Measurements from ENCODE around the gene NDUFV1. TPM values are rescaled to one million over a fixed set of nuclear protein-coding genes. Genes with fewer than 3 reads are reported as not detected.
A peak's percentile ranks its signal among the peaks of the same experiment; 100 is the strongest.

Gene NDUFV1
- total and polyA plus RNA-seq, 2 of the 4 experiments (the other 2 are of a cell fraction) = 120 to 133 TPM

DNA sequence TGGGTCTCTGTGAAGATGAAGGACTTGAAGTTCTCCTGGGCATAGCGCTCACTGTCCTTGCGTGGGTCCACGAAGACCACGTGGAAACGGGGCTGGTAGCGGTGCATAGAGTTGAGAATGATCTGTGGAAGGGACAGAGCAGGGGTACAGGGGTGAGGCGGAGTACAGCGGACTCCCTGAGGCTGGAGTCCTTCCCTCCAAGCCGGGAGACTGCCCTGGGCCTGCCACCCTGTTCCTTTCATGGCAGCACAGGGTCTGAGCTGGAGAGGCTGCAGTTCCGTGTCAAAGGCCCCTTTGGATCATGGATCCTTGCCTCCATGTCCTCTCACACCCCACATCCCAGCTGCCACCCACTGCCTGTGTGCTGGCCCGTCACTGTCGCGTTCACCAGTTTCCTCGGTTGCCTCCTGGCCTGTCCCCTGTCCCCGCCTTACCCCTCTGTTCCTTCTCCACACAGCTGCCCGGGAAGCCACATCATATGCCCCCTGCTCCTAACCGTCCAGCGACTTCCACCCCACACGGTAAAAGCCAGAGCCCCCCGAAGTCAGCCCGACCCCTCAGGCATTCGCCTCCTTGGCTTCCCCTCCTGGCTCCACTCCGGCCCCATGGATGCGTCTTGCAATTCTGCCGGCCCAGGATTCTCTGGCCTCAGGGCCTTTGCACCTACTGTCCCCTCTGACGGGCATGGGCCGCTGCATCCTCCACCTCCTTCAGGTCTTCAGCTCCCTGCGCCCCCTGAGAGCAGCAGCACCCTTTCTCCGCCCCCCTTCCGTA lies 26.4 kb downstream of the NDUFV1 start:
- Histone ChIP-seq H4K20me1 (ENCODE audit: insufficient read depth, low read length) (no peaks in the 10 kb centered on the region), H3K79me1 (ENCODE audit: low read depth in 1 of 2, low read length in 2 of 2) (no peaks in the 10 kb centered on the region), H2AFZ (replicated peaks; ENCODE audit: low read length, poor library complexity) (peak overlapping the region; percentile 43), H3K23ac (ENCODE audit: low read depth, low read length) (no peak overlapping the region), H2BK15ac (ENCODE audit: low read depth, low read length) (no peak overlapping the region), H3K27me3 (ENCODE audit: control insufficient read depth, insufficient read depth, low read length) (peaks cover 5% of the 10 kb centered on the region; the same call in 1 of the 2 replicates), H4K91ac (ENCODE audit: insufficient read depth, low read depth, low read length) (no peak overlapping the region), H2AK5ac (ENCODE audit: low read depth, low read length) (no peak overlapping the region), H3K9ac (ENCODE audit: low read depth, low read length) (no peak overlapping the region), H3K4ac (ENCODE audit: low read depth, low read length) (no peak overlapping the region), H3K4me1 (ENCODE audit: control insufficient read depth, insufficient read depth, low read length) (0 out of 2 replicates have a peak, but pooled peaks cover 3% of the 10 kb centered on the region), H2BK120ac (ENCODE audit: low read depth, low read length) (no peak overlapping the region), H3K56ac (ENCODE audit: extremely low read depth, insufficient read depth, low read length) (no peak overlapping the region), H3K4me3 (ENCODE audit: insufficient read depth, low read depth, low read length) (no peak overlapping the region), H3K36me3 (ENCODE audit: control insufficient read depth, insufficient read depth, low read length) (no peaks in the 10 kb centered on the region), H3K27ac (ENCODE audit: insufficient read depth, low read length) (no peak overlapping the region), H4K5ac (ENCODE audit: low read depth, low read length) (no peak overlapping the region), H2BK5ac (ENCODE audit: low read depth, low read length, poor library complexity, severe bottlenecking) (no peak overlapping the region), H2BK20ac (ENCODE audit: low read depth, low read length) (no peak overlapping the region), H3K18ac (ENCODE audit: low read depth, low read length) (no peak overlapping the region), H3K4me2 (ENCODE audit: low read depth, low read length) (no peak overlapping the region), H3K9me1 (ENCODE audit: insufficient read depth, low read length) (peaks cover 4% of the 10 kb centered on the region; the same call in 1 of the 2 replicates), H3K14ac (replicated peaks; ENCODE audit: low read depth, low read length) (no peak overlapping the region), H4K8ac (ENCODE audit: low read depth in 2 of 2, low read length in 2 of 2) (no peak overlapping the region), H2AK9ac (replicated peaks; ENCODE audit: low read depth, low read length, poor library complexity) (no peak overlapping the region), H3K9me3 (ENCODE audit: control insufficient read depth, insufficient read depth, low read length) (no peaks in the 10 kb centered on the region)
- POLR2A ChIA-PET (ENCODE audit: unreplicated experiment) = no interaction called here
- intact Hi-C loops (cut with micrococcal nuclease) (no loop called here), dilution Hi-C loops (cut with HindIII; ENCODE audit: low sequenced_read_pairs, unreplicated experiment) (no loop called here), in situ Hi-C loops (cut with MboI; ENCODE audit: low sequenced_read_pairs) (no loop called here)
- BruUV-seq (replicated peaks) = no TSS peak
- no peak for DNase-seq
- WGBS, 2 experiments (ENCODE audit: extremely low coverage in 2 of 2, insufficient read length in 1 of 2) = 83% methylated on average over 19 of the region's 30 CpGs; no CpG with 5 or more reads in 1 of the 2 experiments
- no peak for ATAC-seq (ENCODE audit: low read depth)
- TF ChIP-seq SMC3 (IDR thresholded peaks at IDR 0.05; ENCODE audit: low read depth, low read length) (no peak), MXI1 (IDR thresholded peaks at IDR 0.05; ENCODE audit: borderline replicate concordance, low read depth, low read length) (no peak), POLR2A (IDR thresholded peaks at IDR 0.05; ENCODE audit: low read depth, low read length) (no peak), MAZ (IDR thresholded peaks at IDR 0.05; ENCODE audit: borderline replicate concordance, low read depth, low read length) (no peak), RAD21 (IDR thresholded peaks at IDR 0.05; ENCODE audit: low read length) (no peak), USF2 (IDR thresholded peaks at IDR 0.05; ENCODE audit: low read depth, low read length) (no peak), CTCF (conservative IDR thresholded peaks at IDR 0.05; ENCODE audit: low read depth, low read length) (no peak), BHLHE40 (IDR thresholded peaks at IDR 0.05; ENCODE audit: low read depth, low read length) (no peak), NFE2L2 (IDR thresholded peaks at IDR 0.05; ENCODE audit: low read depth, low read length) (no peak), ELK1 (IDR thresholded peaks at IDR 0.05; ENCODE audit: borderline replicate concordance, low read depth, low read length) (no peak)
- CTCF ChIA-PET = no interaction called here
